ENCODE measurements around the gene FGFRL1. TPM values are rescaled to one million over a fixed set of nuclear protein-coding genes. Genes with fewer than 3 reads are reported as not detected.

The FGFRL1 gene
- total RNA-seq, 8 experiments from 2014 or later: 5.4 to 42.4 (median 15.0) TPM

- no peak overlapping the region for H3K4me3 ChIP-seq
- ATAC-seq (replicated peaks in 6 of 8): no peak
- in situ Hi-C loops (cut with MboI; ENCODE audit: low pct_unique_long_range_greater_than_20kb in 2 of 9, low sequenced_read_pairs in 9 of 9, unreplicated experiment in 9 of 9): no loop called here
- 100% methylated on average over 1 of the region's 8 CpGs; no CpG with 5 or more reads in 9 of the 10 experiments for WGBS, 10 experiments
- no peak overlapping the region for H3K27ac ChIP-seq
- H3K4me1 ChIP-seq (replicated peaks in 1 of 2): peaks cover 31 to 39% of the 10 kb centered on the region in 2 donors
These were observed 19.9 kb downstream of the FGFRL1 start for GRCh38 chr4:1031346-1031745.

GRCh38 chr4:1031956-1032795 is 20.8 kb downstream of the FGFRL1 start:
- Histone ChIP-seq H3K27ac (no peak overlapping the region), H3K4me1 (replicated peaks in 1 of 2) (peaks cover 33 to 45% of the 10 kb centered on the region in 2 donors), H3K4me3 (no peak overlapping the region)
- 40 to 87% (median 69%) methylated on average over 1 to 16 of the region's 37 CpGs; no CpG with 5 or more reads in 6 of the 10 experiments for WGBS, 10 experiments
- in situ Hi-C loops (cut with MboI; ENCODE audit: low pct_unique_long_range_greater_than_20kb in 2 of 9, low sequenced_read_pairs in 9 of 9, unreplicated experiment in 9 of 9): no loop called here
- ATAC-seq (replicated peaks in 6 of 8): no peak

GRCh38 chr4:1032861-1033260 is 21.4 kb downstream of the FGFRL1 start:
- in situ Hi-C loops (cut with MboI; ENCODE audit: low pct_unique_long_range_greater_than_20kb in 2 of 9, low sequenced_read_pairs in 9 of 9, unreplicated experiment in 9 of 9): no loop called here
- Histone ChIP-seq H3K4me3 (no peak overlapping the region), H3K27ac (no peak overlapping the region), H3K4me1 (replicated peaks in 1 of 2) (peaks cover 29 to 43% of the 10 kb centered on the region in 2 donors)
- no peak for ATAC-seq (replicated peaks in 6 of 8)
- WGBS, 10 experiments: 64 to 90% (median 88%) methylated on average over 1 to 6 of the region's 10 CpGs; no CpG with 5 or more reads in 5 of the 10 experiments

- H3K4me1 ChIP-seq (replicated peaks in 1 of 2): peaks cover 33 to 49% of the 10 kb centered on the region in 2 donors
These were observed 22.6 kb downstream of the FGFRL1 start for GRCh38 chr4:1033840-1034551.

GRCh38 chr4:1035510-1035909 is 24.1 kb downstream of the FGFRL1 start:
- ATAC-seq (replicated peaks in 6 of 8): peak in 6 of 8 experiments; percentile 2 to 35 (median 12)
- in situ Hi-C loops (cut with MboI; ENCODE audit: low pct_unique_long_range_greater_than_20kb in 2 of 9, low sequenced_read_pairs in 9 of 9, unreplicated experiment in 9 of 9): no loop called here
- peaks cover 30 to 53% of the 10 kb centered on the region in 2 donors for H3K4me1 ChIP-seq (replicated peaks in 1 of 2)
- WGBS, 10 experiments: 60% methylated on average over 3 of the region's 26 CpGs; no CpG with 5 or more reads in 9 of the 10 experiments
- no peak overlapping the region for H3K27ac ChIP-seq
- H3K4me3 ChIP-seq: no peak overlapping the region

More at GRCh38 chr4:1033840-1034551, 22.6 kb downstream of the FGFRL1 start:
- Histone ChIP-seq H3K4me3 (no peak overlapping the region), H3K27ac (no peak overlapping the region)
- WGBS, 10 experiments: 12 to 100% (median 71%) methylated on average over 1 to 6 of the region's 35 CpGs; no CpG with 5 or more reads in 4 of the 10 experiments
- in situ Hi-C loops (cut with MboI; ENCODE audit: low pct_unique_long_range_greater_than_20kb in 2 of 9, low sequenced_read_pairs in 9 of 9, unreplicated experiment in 9 of 9): no loop called here
- peak in 3 of 8 experiments; percentile 7 to 69 (median 66) for ATAC-seq (replicated peaks in 6 of 8)

- 93 to 100% methylated on average over 2 to 3 of the region's 15 CpGs; no CpG with 5 or more reads in 8 of the 10 experiments for WGBS, 10 experiments
- Histone ChIP-seq H3K4me3 (no peak overlapping the region), H3K27ac (no peak overlapping the region), H3K4me1 (replicated peaks in 1 of 2) (peaks cover 33 to 53% of the 10 kb centered on the region in 2 donors)
- in situ Hi-C loops (cut with MboI; ENCODE audit: low pct_unique_long_range_greater_than_20kb in 2 of 9, low sequenced_read_pairs in 9 of 9, unreplicated experiment in 9 of 9): no loop called here
- ATAC-seq (replicated peaks in 6 of 8): peak in 2 of 8 experiments; percentile 0 to 7
These were observed 24.7 kb downstream of the FGFRL1 start for GRCh38 chr4:1036095-1036494.

GRCh38 chr4:1036976-1037810 is 25.8 kb downstream of the FGFRL1 start:
- no CpG with 5 or more reads among the region's 26 CpGs for WGBS, 10 experiments

GRCh38 chr4:1038948-1039492 is 27.6 kb downstream of the FGFRL1 start:
- in situ Hi-C loops (cut with MboI; ENCODE audit: low pct_unique_long_range_greater_than_20kb in 2 of 9, low sequenced_read_pairs in 9 of 9, unreplicated experiment in 9 of 9): no loop called here
- Histone ChIP-seq H3K27ac (no peak overlapping the region), H3K4me3 (no peak overlapping the region), H3K4me1 (replicated peaks in 1 of 2) (peaks cover 42 to 68% of the 10 kb centered on the region in 2 donors)
- 65 to 89% (median 80%) methylated on average over 1 to 11 of the region's 16 CpGs; no CpG with 5 or more reads in 5 of the 10 experiments for WGBS, 10 experiments
- ATAC-seq (replicated peaks in 6 of 8): no peak

More at GRCh38 chr4:1036976-1037810, 25.8 kb downstream of the FGFRL1 start:
- no peak for ATAC-seq (replicated peaks in 6 of 8)
- peaks cover 37 to 63% of the 10 kb centered on the region in 2 donors for H3K4me1 ChIP-seq (replicated peaks in 1 of 2)
- H3K4me3 ChIP-seq: no peak overlapping the region
- no peak overlapping the region for H3K27ac ChIP-seq
- in situ Hi-C loops (cut with MboI; ENCODE audit: low pct_unique_long_range_greater_than_20kb in 2 of 9, low sequenced_read_pairs in 9 of 9, unreplicated experiment in 9 of 9): no loop called here

GRCh38 chr4:1039493-1040343 is 28.3 kb downstream of the FGFRL1 start:
- in situ Hi-C loops (cut with MboI; ENCODE audit: low pct_unique_long_range_greater_than_20kb in 2 of 9, low sequenced_read_pairs in 9 of 9, unreplicated experiment in 9 of 9): no loop called here
- Histone ChIP-seq H3K4me3 (no peak overlapping the region), H3K27ac (no peak overlapping the region), H3K4me1 (replicated peaks in 1 of 2) (peaks cover 49 to 73% of the 10 kb centered on the region in 2 donors)
- 100% methylated on average over 1 to 2 of the region's 20 CpGs; no CpG with 5 or more reads in 7 of the 10 experiments for WGBS, 10 experiments
- ATAC-seq (replicated peaks in 6 of 8): peak in 3 of 8 experiments; percentile 16 to 40 (median 32)

GRCh38 chr4:1040344-1041146 is 29.1 kb downstream of the FGFRL1 start:
- 68 to 100% (median 94%) methylated on average over 1 to 10 of the region's 21 CpGs; no CpG with 5 or more reads in 5 of the 10 experiments for WGBS, 10 experiments
- no peak for ATAC-seq (replicated peaks in 6 of 8)
- Histone ChIP-seq H3K27ac (no peak overlapping the region), H3K4me1 (replicated peaks in 1 of 2) (peaks cover 57 to 80% of the 10 kb centered on the region in 2 donors), H3K4me3 (no peak overlapping the region)
- in situ Hi-C loops (cut with MboI; ENCODE audit: low pct_unique_long_range_greater_than_20kb in 2 of 9, low sequenced_read_pairs in 9 of 9, unreplicated experiment in 9 of 9): no loop called here
